Naive thymus-derived CD4-positive, alpha-beta T cell (primary cell): ENCODE results near the gene MAGEA9B. TPM values are rescaled to one million over a fixed set of nuclear protein-coding genes. Genes with fewer than 3 reads are reported as not detected.
"Not testable (repeated sequence)": the region's sequence is repeated elsewhere in the genome, so short reads cannot be mapped to it uniquely, and the experiment has no call there.

Source experiments
- ATAC-seq: fragments of 150-1000 bp; cut with Tn5 transposase; 2 replicates; pipeline ENCODE4 v1.10.0; 2021; ENCODE audit warnings: mild to moderate bottlenecking, moderate library complexity
- CTCF ChIA-PET: fragments of 350-600 bp; sonication (Branson Sonifier 250); formaldehyde crosslinking; loops from one replicate; lab custom pipeline; 2021; ENCODE audit warnings: antibody characterized with exemption; lab: Charles Lee
- POLR2A ChIA-PET: fragments of 350-600 bp; sonication (Branson Sonifier 250); formaldehyde crosslinking; loops from one replicate; lab custom pipeline; 2021; ENCODE audit warnings: antibody characterized with exemption, inconsistent platforms; lab: Charles Lee
- DNase-seq, 9 donors: peaks; one replicate each; pipeline versions ENCODE4 v3.0.0 to v3.0.0-alpha.2; 2020 to 2022; ENCODE audit warnings: mixed read lengths in 1 of 9
- H3K27ac ChIP-seq: one replicate; pipeline ENCODE4 v1.7.0; 2013; ENCODE audit warnings: mild to moderate bottlenecking, low read depth, low read length, moderate library complexity
- H3K27me3 ChIP-seq, 2 donors: one replicate each; pipeline ENCODE4 v1.7.0; 2013; ENCODE audit warnings: low read length in 2 of 2, mild to moderate bottlenecking in 2 of 2, moderate library complexity in 2 of 2; ENCODE audit not compliant: control insufficient read depth in 2 of 2, insufficient read depth in 2 of 2
- H3K36me3 ChIP-seq, 3 experiments: 1 replicate in 2 of 3; 2 replicates in 1 of 3; pipeline ENCODE4 v1.7.0; 2013; ENCODE audit warnings: low read length in 3 of 3, mild to moderate bottlenecking in 3 of 3, moderate library complexity in 1 of 3; ENCODE audit not compliant: insufficient read depth in 3 of 3, control insufficient read depth in 2 of 3
- H3K4me1 ChIP-seq, 2 donors: one replicate each; pipeline ENCODE4 v1.7.0; 2013; ENCODE audit warnings: low read length in 2 of 2, mild to moderate bottlenecking in 2 of 2, moderate library complexity in 1 of 2; ENCODE audit not compliant: control insufficient read depth in 2 of 2, insufficient read depth in 2 of 2
- H3K4me3 ChIP-seq: 2 replicates; pipeline ENCODE4 v1.7.0; 2013; ENCODE audit warnings: mild to moderate bottlenecking, low read length
- H3K9me3 ChIP-seq, 3 experiments: 1 replicate in 2 of 3; 2 replicates in 1 of 3; pipeline ENCODE4 v1.7.0; 2013; ENCODE audit warnings: low read length in 3 of 3; ENCODE audit not compliant: control insufficient read depth in 2 of 3
- H3K27ac Mint-ChIP-seq, 9 donors: one replicate each; pipeline ENCODE4 v1.8.0; 2020 to 2022; ENCODE audit warnings: mixed read lengths in 9 of 9, mild to moderate bottlenecking in 8 of 9, moderate library complexity in 5 of 9, inconsistent platforms in 2 of 9
- H3K27me3 Mint-ChIP-seq, 5 donors: one replicate each; pipeline ENCODE4 v1.8.0; 2021 to 2022; ENCODE audit warnings: mixed read lengths in 5 of 5, mild to moderate bottlenecking in 1 of 5
- H3K36me3 Mint-ChIP-seq, 5 donors: one replicate each; pipeline ENCODE4 v1.8.0; 2020 to 2022; ENCODE audit warnings: mixed read lengths in 5 of 5, mild to moderate bottlenecking in 3 of 5, inconsistent platforms in 1 of 5
- H3K4me1 Mint-ChIP-seq, 7 donors: one replicate each; pipeline ENCODE4 v1.8.0; 2020 to 2022; ENCODE audit warnings: mixed read lengths in 7 of 7, mild to moderate bottlenecking in 3 of 7, inconsistent platforms in 1 of 7
- H3K4me3 Mint-ChIP-seq, 10 donors: one replicate each; pipeline ENCODE4 v1.8.0; 2020 to 2022; ENCODE audit warnings: mild to moderate bottlenecking in 10 of 10, mixed read lengths in 10 of 10, moderate library complexity in 6 of 10, inconsistent platforms in 2 of 10
- H3K9me3 Mint-ChIP-seq, 11 donors: one replicate each; pipeline ENCODE4 v1.8.0; 2020 to 2022; ENCODE audit warnings: mixed read lengths in 11 of 11, mild to moderate bottlenecking in 4 of 11, inconsistent platforms in 1 of 11, moderate library complexity in 1 of 11
- intact Hi-C, 2 donors: fragments of 100-400 bp; cut with micrococcal nuclease; formaldehyde crosslinking; loops; one replicate each; pipeline ENCODE4 v1.15.1; 2023
- polyA plus RNA-seq, 2 donors: library from polyadenylated mRNA; unstranded; fragments of 300-500 nt; fragmentation: Illumina TruSeq; gene quantifications; one replicate each; pipeline ENCODE4 v1.2.3, GENCODE V29; 2021
- total RNA-seq, 6 experiments: library from RNA in 5 of 6; stranded (reverse) in 5 of 6; gene quantifications; 1 replicate in 5 of 6; 2 replicates in 1 of 6; pipeline ENCODE4 v1.2.3 and lab custom pipeline; 2021 to 2026

MAGEA9B gene
- total and polyA plus RNA-seq, 7 experiments from 2014 or later, result not detected

DNA sequence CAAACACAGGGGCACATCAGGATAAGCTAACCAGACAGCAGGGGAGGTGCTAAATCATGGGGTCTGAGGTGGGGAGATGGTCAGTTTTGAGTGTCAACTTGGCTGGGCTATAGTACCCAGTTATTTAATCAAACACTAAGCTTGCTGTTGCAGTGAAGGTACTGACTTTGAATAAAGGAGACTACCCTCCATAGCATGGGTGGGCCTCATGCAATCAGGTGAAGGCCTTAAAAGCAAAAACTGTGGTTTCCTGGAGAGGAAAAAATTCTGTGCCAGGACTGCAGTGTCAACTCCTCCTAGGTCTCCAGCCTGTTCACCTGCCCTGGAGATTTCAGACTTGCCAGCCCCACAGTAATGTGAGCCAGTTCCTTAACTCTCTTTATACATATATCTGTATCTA is 20.4 kb upstream of the MAGEA9B start:
- H3K27me3 Mint-ChIP-seq, result no peaks in the 10 kb centered on the region
- peaks cover 0 to 13% (median 4%) of the 10 kb centered on the region in 5 donors for H3K36me3 Mint-ChIP-seq
- Histone ChIP-seq H3K9me3 (no peaks in the 10 kb centered on the region), H3K4me1 (no peaks in the 10 kb centered on the region), H3K4me3 (no peak overlapping the region), H3K36me3 (peaks cover 0 to 9% (median 0%) of the 10 kb centered on the region in 3 experiments), H3K27ac (no peak overlapping the region), H3K27me3 (no peaks in the 10 kb centered on the region)
- ChIA-PET CTCF (no interaction called here), POLR2A (no interaction called here)
- H3K27ac Mint-ChIP-seq, result no peak overlapping the region
- peaks cover 2 to 11% (median 5%) of the 10 kb centered on the region in 7 donors for H3K4me1 Mint-ChIP-seq
- intact Hi-C loops, result no loop called here
- no peak for ATAC-seq
- no peak for DNase-seq
- peaks cover 0 to 3% (median 0%) of the 10 kb centered on the region in 11 donors for H3K9me3 Mint-ChIP-seq
- H3K4me3 Mint-ChIP-seq, result no peak overlapping the region

DNA sequence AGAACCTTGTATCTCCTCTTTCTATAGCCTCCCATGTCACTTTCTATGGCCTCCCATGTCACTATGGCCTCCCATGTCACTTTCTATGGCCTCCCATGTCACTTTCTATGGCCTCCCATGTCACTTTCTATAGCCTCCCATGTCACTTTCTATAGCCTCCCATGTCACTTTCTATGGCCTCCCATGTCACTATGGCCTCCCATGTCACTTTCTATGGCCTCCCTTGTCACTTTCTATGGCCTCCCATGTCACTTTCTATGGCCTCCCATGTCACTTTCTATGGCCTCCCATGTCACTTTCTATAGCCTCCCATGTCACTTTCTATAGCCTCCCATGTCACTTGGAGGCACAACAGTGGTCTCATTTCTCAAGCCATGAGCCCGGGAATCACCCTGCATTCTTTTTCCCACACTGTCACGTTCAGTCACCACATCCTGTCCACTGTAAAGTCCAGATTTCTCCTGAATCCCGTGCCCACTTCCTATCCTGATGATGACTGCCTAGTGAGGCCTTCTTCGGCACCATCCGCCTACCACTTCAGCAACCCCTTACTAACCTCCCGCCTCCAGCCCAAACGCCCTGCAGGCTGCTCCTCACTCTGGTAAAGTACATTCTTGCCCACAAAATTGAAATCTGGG is 18.1 kb upstream of the MAGEA9B start:
- ATAC-seq, POLR2A ChIA-PET, H3K27me3 Mint-ChIP-seq, H3K27me3 ChIP-seq, H3K9me3 ChIP-seq, H3K4me1 ChIP-seq, H3K27ac ChIP-seq, H3K4me3 ChIP-seq, H3K9me3 Mint-ChIP-seq, H3K36me3 ChIP-seq, intact Hi-C loops, DNase-seq, CTCF ChIA-PET, H3K4me1 Mint-ChIP-seq, H3K4me3 Mint-ChIP-seq: not testable (repeated sequence)
- Mint-ChIP-seq H3K36me3 (peaks cover 3 to 21% (median 6%) of the 10 kb centered on the region in 5 donors), H3K27ac (peak overlapping the region in 1 of 9 donors; percentile 54)

DNA sequence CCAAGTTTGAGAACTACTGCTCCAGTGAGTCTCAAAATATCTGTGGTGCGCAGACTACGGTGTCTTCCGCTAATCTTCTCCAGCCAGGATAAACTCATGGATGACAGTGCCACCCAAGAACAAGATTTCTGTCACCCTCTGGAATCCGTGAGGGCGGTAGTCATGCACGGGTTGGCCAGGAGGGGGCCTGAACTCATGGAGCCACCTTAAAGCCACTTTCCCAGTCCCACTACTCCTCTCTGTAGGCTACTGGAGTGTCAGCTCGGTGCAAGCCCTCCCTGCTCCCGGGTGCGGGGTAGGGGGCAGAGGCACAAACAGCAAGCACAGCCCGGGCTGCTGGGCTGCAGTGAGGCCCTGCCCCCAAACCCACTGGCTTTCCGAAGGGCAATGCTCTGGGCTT is 11.3 kb upstream of the MAGEA9B start:
- H3K4me3 Mint-ChIP-seq, POLR2A ChIA-PET, H3K4me3 ChIP-seq, H3K27me3 Mint-ChIP-seq, H3K9me3 Mint-ChIP-seq, CTCF ChIA-PET, H3K27ac Mint-ChIP-seq, H3K4me1 ChIP-seq, DNase-seq, H3K27me3 ChIP-seq, H3K9me3 ChIP-seq, ATAC-seq, H3K36me3 ChIP-seq, H3K27ac ChIP-seq, H3K4me1 Mint-ChIP-seq, intact Hi-C loops: not testable (repeated sequence)
- H3K36me3 Mint-ChIP-seq, result peaks cover 0 to 14% (median 6%) of the 10 kb centered on the region in 5 donors

DNA sequence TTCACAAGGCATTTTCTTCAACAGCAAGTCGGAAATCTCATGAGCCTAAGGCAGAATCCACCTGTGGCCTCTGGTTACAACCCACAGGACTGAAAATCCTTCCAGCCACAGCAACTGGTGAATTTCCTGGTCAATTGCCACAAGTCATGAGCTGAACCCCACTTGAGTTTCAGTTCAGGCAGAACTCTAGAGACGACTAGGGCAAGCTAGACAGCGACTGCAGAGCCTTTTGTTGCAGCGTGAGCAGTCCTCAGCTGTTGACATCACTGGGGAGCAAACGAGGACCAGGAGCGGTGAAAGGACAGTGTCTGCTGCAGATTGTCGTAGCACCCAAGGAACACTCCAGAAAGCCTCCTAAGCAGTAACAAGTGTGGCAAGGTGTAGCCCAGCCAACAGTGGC is 8.7 kb upstream of the MAGEA9B start:
- H3K9me3 ChIP-seq, H3K9me3 Mint-ChIP-seq, H3K36me3 Mint-ChIP-seq, H3K27me3 Mint-ChIP-seq, H3K4me3 Mint-ChIP-seq, H3K36me3 ChIP-seq, CTCF ChIA-PET, intact Hi-C loops, H3K27ac Mint-ChIP-seq, DNase-seq, H3K4me1 ChIP-seq, H3K4me1 Mint-ChIP-seq, ATAC-seq, H3K27ac ChIP-seq, POLR2A ChIA-PET, H3K27me3 ChIP-seq, H3K4me3 ChIP-seq: not testable (repeated sequence)

DNA sequence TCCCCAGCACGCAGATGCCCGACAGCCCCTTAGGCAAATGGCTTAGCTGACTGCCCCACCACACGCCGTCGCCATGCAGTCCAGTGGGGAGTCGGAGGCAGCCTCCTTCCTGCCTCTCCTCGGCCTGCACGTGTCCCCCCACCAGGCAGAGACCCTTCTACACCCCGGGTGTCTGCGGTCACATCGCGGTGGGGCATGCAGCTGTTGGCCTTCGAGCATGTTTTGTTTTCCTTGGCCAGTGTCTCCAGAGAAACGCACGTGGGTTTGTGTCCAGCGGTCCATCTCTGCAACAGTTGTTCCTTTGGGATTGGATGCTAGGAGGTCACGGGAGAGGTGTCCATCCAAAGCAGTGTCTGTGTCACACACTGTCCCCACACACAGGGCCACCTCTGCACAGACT is 8.0 kb upstream of the MAGEA9B start, which contains the start of gene HSFX2:
HSFX2 (minus strand) TSS at position 101 of the 400 bp plus-strand sequence. CDS start 614 bp downstream, outside the sequence.
- H3K9me3 ChIP-seq, H3K36me3 Mint-ChIP-seq, CTCF ChIA-PET, DNase-seq, H3K27ac ChIP-seq, H3K27ac Mint-ChIP-seq, H3K4me1 Mint-ChIP-seq, H3K9me3 Mint-ChIP-seq, H3K4me3 ChIP-seq, H3K4me3 Mint-ChIP-seq, H3K27me3 ChIP-seq, POLR2A ChIA-PET, H3K36me3 ChIP-seq, H3K4me1 ChIP-seq, intact Hi-C loops, ATAC-seq, H3K27me3 Mint-ChIP-seq: not testable (repeated sequence)

DNA sequence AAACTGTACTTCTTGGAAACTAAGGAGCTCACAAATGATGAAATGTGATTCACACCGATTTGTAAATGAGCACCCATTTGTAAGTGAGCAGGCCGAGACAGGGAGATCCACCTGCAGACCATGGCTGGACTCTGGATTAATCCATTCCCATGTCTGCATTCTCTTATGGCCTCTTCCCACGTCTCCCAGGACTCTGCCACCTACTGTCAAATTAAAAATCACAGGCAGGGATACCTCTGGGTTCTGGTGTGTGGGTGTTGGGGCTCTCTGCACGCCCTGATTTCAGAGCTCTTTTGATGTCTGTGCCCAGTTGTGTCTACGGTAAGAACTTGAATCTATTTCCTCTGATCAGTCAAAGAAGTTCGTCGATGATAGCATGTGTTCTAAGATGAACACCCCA is 3.7 kb upstream of the MAGEA9B start:
- H3K36me3 Mint-ChIP-seq, H3K9me3 ChIP-seq, H3K4me1 Mint-ChIP-seq, CTCF ChIA-PET, H3K27me3 ChIP-seq, H3K36me3 ChIP-seq, ATAC-seq, H3K4me1 ChIP-seq, POLR2A ChIA-PET, H3K9me3 Mint-ChIP-seq, H3K27ac ChIP-seq, H3K27ac Mint-ChIP-seq, intact Hi-C loops, H3K4me3 ChIP-seq, DNase-seq, H3K27me3 Mint-ChIP-seq, H3K4me3 Mint-ChIP-seq: not testable (repeated sequence)

DNA sequence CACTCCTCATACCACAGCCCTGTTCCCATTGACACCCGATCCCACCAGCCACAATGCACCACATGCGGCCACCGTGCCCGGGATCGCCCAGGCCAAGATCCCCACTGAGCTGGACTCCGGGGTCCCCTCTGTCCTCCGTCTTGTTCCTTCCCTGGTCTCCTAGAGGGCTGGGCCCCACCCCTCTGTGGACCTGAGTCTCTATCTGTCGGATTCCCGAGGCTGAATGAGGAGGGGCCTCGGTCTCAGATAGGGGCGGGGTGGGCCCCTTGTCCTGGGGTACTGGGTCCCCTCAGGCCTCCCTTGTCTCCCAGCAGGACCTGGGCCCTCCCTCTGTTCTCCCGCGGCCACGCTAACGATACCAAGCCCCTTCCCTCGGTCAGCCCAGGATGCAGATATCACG is 1.6 kb downstream of the MAGEA9B start:
- ATAC-seq, H3K9me3 Mint-ChIP-seq, H3K27ac ChIP-seq, POLR2A ChIA-PET, H3K4me1 ChIP-seq, DNase-seq, H3K36me3 ChIP-seq, H3K27me3 ChIP-seq, H3K4me3 ChIP-seq, H3K9me3 ChIP-seq, H3K4me3 Mint-ChIP-seq, H3K27me3 Mint-ChIP-seq, H3K27ac Mint-ChIP-seq, intact Hi-C loops, H3K36me3 Mint-ChIP-seq, CTCF ChIA-PET, H3K4me1 Mint-ChIP-seq: not testable (repeated sequence)
